NT2/D1 (cell line): Measurements from ENCODE around the gene MFN1.

Source experiments
- DNase-seq: peaks from one replicate; pipeline ENCODE4 v3.0.0-alpha.2; 2011; ENCODE audit warnings: low read depth, low spot score
- H3K27me3 ChIP-seq: 2 replicates; pipeline ENCODE4 v1.6.0; 2011; ENCODE audit warnings: mild to moderate bottlenecking; ENCODE audit not compliant: insufficient read length, insufficient read depth
- H3K36me3 ChIP-seq: 2 replicates; pipeline ENCODE4 v1.6.1; 2011; ENCODE audit warnings: mild to moderate bottlenecking, low read length, mixed read lengths; ENCODE audit not compliant: insufficient read depth, insufficient read length
- H3K4me1 ChIP-seq: 2 replicates; pipeline ENCODE4 v1.5.1; 2011; ENCODE audit not compliant: insufficient read depth, insufficient read length
- H3K4me3 ChIP-seq: 2 replicates; pipeline ENCODE4 v1.5.1; 2011; ENCODE audit warnings: low read depth; ENCODE audit not compliant: insufficient read length
- H3K9ac ChIP-seq: 2 replicates; pipeline ENCODE4 v1.6.0; 2011; ENCODE audit warnings: low read depth; ENCODE audit not compliant: insufficient read length
- H3K9me3 ChIP-seq: 2 replicates; pipeline ENCODE4 v1.5.1; 2011; ENCODE audit warnings: mild to moderate bottlenecking, low read length; ENCODE audit not compliant: insufficient read depth
- SUZ12 ChIP-seq: IDR thresholded peaks from 2 replicates; pipeline ENCODE4 v1.6.1; 2011; ENCODE audit not compliant: insufficient read length, insufficient read depth; ENCODE audit errors: extremely low read depth
- YY1 ChIP-seq: IDR thresholded peaks from 2 replicates; pipeline ENCODE4 v1.6.1; 2011; ENCODE audit not compliant: insufficient read length, insufficient read depth
- ZNF274 ChIP-seq: IDR thresholded peaks from 2 replicates; pipeline ENCODE4 v1.6.1; 2011; ENCODE audit warnings: mild to moderate bottlenecking, low read depth, low read length

The MFN1 gene

GRCh38 chr3:179401561-179401960 is 54.1 kb downstream of the MFN1 start:
- Histone ChIP-seq H3K36me3 (peaks cover 60% of the 10 kb centered on the region), H3K4me3 (no peak overlapping the region), H3K4me1 (no peaks in the 10 kb centered on the region), H3K27me3 (no peaks in the 10 kb centered on the region), H3K9me3 (no peaks in the 10 kb centered on the region), H3K9ac (no peak overlapping the region)
- no peak for TF ChIP-seq SUZ12
- no peak for TF ChIP-seq YY1
- no peak for TF ChIP-seq ZNF274
- no peak for DNase-seq

GRCh38 chr3:179402963-179403362 is 55.5 kb downstream of the MFN1 start:
- no peak for TF ChIP-seq SUZ12
- no peak for TF ChIP-seq YY1
- no peak for TF ChIP-seq ZNF274
- no peaks in the 10 kb centered on the region for H3K27me3 ChIP-seq
- no peaks in the 10 kb centered on the region for H3K4me1 ChIP-seq
- no peaks in the 10 kb centered on the region for H3K9me3 ChIP-seq
- no peak for DNase-seq
- no peak overlapping the region for H3K4me3 ChIP-seq
- no peak overlapping the region for H3K9ac ChIP-seq
- H3K36me3 ChIP-seq, result peaks cover 62% of the 10 kb centered on the region

- Histone ChIP-seq H3K9ac (no peak overlapping the region), H3K4me3 (no peak overlapping the region), H3K4me1 (no peaks in the 10 kb centered on the region), H3K27me3 (no peaks in the 10 kb centered on the region), H3K36me3 (peaks cover 65% of the 10 kb centered on the region), H3K9me3 (no peaks in the 10 kb centered on the region)
- TF ChIP-seq ZNF274 (no peak), SUZ12 (no peak), YY1 (no peak)
- no peak for DNase-seq
Measured at GRCh38 chr3:179404307-179404706, 56.8 kb downstream of the MFN1 start.

GRCh38 chr3:179410331-179410730 is 62.8 kb downstream of the MFN1 start:
- Histone ChIP-seq H3K4me1 (no peaks in the 10 kb centered on the region), H3K9me3 (no peaks in the 10 kb centered on the region), H3K36me3 (peaks cover 55% of the 10 kb centered on the region), H3K4me3 (no peak overlapping the region), H3K27me3 (no peaks in the 10 kb centered on the region), H3K9ac (no peak overlapping the region)
- TF ChIP-seq YY1 (no peak), ZNF274 (no peak), SUZ12 (no peak)
- no peak for DNase-seq

- no peaks in the 10 kb centered on the region for H3K27me3 ChIP-seq
- no peak for DNase-seq
- TF ChIP-seq ZNF274 (no peak), YY1 (no peak), SUZ12 (no peak)
- H3K4me3 ChIP-seq, result no peak overlapping the region
- H3K36me3 ChIP-seq, result peaks cover 53% of the 10 kb centered on the region
- no peaks in the 10 kb centered on the region for H3K9me3 ChIP-seq
- no peaks in the 10 kb centered on the region for H3K4me1 ChIP-seq
- H3K9ac ChIP-seq, result no peak overlapping the region
Measured at GRCh38 chr3:179410999-179411398, 63.5 kb downstream of the MFN1 start.

- H3K4me3 ChIP-seq, result no peak overlapping the region
- no peaks in the 10 kb centered on the region for H3K9me3 ChIP-seq
- peaks cover 51% of the 10 kb centered on the region for H3K36me3 ChIP-seq
- H3K9ac ChIP-seq, result no peak overlapping the region
- H3K4me1 ChIP-seq, result no peaks in the 10 kb centered on the region
- H3K27me3 ChIP-seq, result no peaks in the 10 kb centered on the region
- TF ChIP-seq YY1 (no peak), ZNF274 (no peak), SUZ12 (no peak)
- DNase-seq, result no peak
Measured at GRCh38 chr3:179414804-179415203, 67.3 kb downstream of the MFN1 start.

GRCh38 chr3:179415377-179415776 is 67.9 kb downstream of the MFN1 start:
- Histone ChIP-seq H3K4me3 (no peak overlapping the region), H3K36me3 (peaks cover 46% of the 10 kb centered on the region)
- no peak for TF ChIP-seq SUZ12
- no peak for TF ChIP-seq YY1
- TF ChIP-seq ZNF274, result no peak

GRCh38 chr3:179416681-179417080 is 69.2 kb downstream of the MFN1 start:
- no peak for DNase-seq
- H3K4me1 ChIP-seq, result no peaks in the 10 kb centered on the region
- peaks cover 47% of the 10 kb centered on the region for H3K36me3 ChIP-seq
- no peaks in the 10 kb centered on the region for H3K9me3 ChIP-seq
- H3K27me3 ChIP-seq, result no peaks in the 10 kb centered on the region
- H3K4me3 ChIP-seq, result no peak overlapping the region
- H3K9ac ChIP-seq, result no peak overlapping the region
- TF ChIP-seq YY1, result no peak
- no peak for TF ChIP-seq SUZ12
- TF ChIP-seq ZNF274, result no peak

More at GRCh38 chr3:179415377-179415776, 67.9 kb downstream of the MFN1 start:
- no peak for DNase-seq
- H3K9me3 ChIP-seq, result no peaks in the 10 kb centered on the region
- no peaks in the 10 kb centered on the region for H3K4me1 ChIP-seq
- H3K9ac ChIP-seq, result no peak overlapping the region
- no peaks in the 10 kb centered on the region for H3K27me3 ChIP-seq
